Measurements from ENCODE around the gene CAPN8. TPM values are rescaled to one million over a fixed set of nuclear protein-coding genes. Genes with fewer than 3 reads are reported as not detected.
A peak's percentile ranks its signal among the peaks of the same experiment; 100 is the strongest.

The CAPN8 gene
- total RNA-seq: under 1 TPM; 0.27 to 0.34 TPM
- polyA plus RNA-seq (2013, experiment 1 of 2): 0.71 TPM
- polyA plus RNA-seq (2013, experiment 2 of 2): 0.30 TPM
- 0 to 1.3 (median 0.14) reads per million in 172 experiments for total RNA-seq

DNA sequence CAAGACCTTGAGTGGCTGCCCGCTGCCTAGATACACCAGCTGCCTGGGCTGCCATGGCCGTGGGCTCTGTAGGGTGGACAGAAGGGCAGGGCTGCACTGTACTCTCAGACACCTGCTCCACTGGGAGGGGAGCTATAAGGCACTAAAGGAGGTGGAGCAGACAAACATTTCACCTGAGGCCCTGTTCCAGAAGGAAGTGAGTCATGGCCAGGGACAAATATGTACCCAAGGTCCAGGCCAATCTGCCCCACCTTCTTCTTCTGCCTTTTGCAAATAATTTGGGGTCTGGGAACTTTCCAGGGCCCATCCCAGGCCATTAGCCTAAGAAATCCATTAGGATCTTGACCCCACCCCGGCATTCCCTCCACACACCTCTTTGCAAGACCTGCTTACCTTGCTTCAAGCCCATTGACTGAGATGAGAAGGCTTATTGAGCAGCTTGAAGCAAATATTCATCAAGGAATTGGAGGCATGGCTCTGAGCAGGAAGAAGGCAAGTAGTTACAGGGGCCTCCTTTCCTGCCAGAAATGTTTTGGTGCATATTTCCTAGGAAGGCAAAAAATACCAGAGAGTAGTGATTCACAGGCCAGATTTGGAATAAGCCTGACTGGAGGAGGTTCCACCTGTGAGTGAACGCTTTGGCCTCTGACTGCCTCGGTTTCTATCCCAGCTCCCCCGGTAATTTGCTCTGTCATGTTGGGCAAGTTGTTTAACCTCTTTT lies at the start of gene CAPN8:
Gene CAPN8 (minus strand): TSS at position 110 of the 721 bp plus-strand sequence. CDS start 55 bp downstream, at position 55.
- Histone ChIP-seq H3K27ac (ENCODE audit: low read depth in 1 of 2, low read length in 2 of 2) (no peak within 1 kb of the TSS), H3K4me1 (ENCODE audit: insufficient read depth, low read length) (no peaks in the 10 kb centered on the region), H3K27me3 (ENCODE audit: control insufficient read depth in 1 of 2, insufficient read depth in 2 of 2, low read length in 2 of 2) (no peaks in the 10 kb centered on the region), H3K36me3 (ENCODE audit: insufficient read depth, low read length) (no peaks in the 10 kb centered on the region), H3K4me3 (ENCODE audit: low read length) (no peak within 1 kb of the TSS), H3K9me3 (ENCODE audit: control insufficient read depth in 1 of 2, insufficient read depth in 1 of 2, low read length in 2 of 2) (no peaks in the 10 kb centered on the region)
- no peak within 1 kb of the TSS for H3K4me3 Mint-ChIP-seq
- no peaks in the 10 kb centered on the region for H3K4me1 Mint-ChIP-seq (ENCODE audit: low read depth)
- intact Hi-C loops (cut with DNase I, micrococcal nuclease): no loop called here
- H3K36me3 Mint-ChIP-seq (ENCODE audit: low read depth): no peaks in the 10 kb centered on the region
- TF ChIP-seq, protein P1, sequence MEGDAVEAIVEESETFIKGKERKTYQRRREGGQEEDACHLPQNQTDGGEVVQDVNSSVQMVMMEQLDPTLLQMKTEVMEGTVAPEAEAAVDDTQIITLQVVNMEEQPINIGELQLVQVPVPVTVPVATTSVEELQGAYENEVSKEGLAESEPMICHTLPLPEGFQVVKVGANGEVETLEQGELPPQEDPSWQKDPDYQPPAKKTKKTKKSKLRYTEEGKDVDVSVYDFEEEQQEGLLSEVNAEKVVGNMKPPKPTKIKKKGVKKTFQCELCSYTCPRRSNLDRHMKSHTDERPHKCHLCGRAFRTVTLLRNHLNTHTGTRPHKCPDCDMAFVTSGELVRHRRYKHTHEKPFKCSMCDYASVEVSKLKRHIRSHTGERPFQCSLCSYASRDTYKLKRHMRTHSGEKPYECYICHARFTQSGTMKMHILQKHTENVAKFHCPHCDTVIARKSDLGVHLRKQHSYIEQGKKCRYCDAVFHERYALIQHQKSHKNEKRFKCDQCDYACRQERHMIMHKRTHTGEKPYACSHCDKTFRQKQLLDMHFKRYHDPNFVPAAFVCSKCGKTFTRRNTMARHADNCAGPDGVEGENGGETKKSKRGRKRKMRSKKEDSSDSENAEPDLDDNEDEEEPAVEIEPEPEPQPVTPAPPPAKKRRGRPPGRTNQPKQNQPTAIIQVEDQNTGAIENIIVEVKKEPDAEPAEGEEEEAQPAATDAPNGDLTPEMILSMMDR (IDR thresholded peaks at IDR 0.05): no peak
- no peak within 1 kb of the TSS for H3K27ac Mint-ChIP-seq
- no peaks in the 10 kb centered on the region for H3K27me3 Mint-ChIP-seq
- ChIA-PET CTCF (no interaction called here), POLR2A (no interaction called here)
- no peak for DNase-seq
- H3K9me3 Mint-ChIP-seq: no peaks in the 10 kb centered on the region
- no peak for ATAC-seq (ENCODE audit: poor library complexity)

DNA sequence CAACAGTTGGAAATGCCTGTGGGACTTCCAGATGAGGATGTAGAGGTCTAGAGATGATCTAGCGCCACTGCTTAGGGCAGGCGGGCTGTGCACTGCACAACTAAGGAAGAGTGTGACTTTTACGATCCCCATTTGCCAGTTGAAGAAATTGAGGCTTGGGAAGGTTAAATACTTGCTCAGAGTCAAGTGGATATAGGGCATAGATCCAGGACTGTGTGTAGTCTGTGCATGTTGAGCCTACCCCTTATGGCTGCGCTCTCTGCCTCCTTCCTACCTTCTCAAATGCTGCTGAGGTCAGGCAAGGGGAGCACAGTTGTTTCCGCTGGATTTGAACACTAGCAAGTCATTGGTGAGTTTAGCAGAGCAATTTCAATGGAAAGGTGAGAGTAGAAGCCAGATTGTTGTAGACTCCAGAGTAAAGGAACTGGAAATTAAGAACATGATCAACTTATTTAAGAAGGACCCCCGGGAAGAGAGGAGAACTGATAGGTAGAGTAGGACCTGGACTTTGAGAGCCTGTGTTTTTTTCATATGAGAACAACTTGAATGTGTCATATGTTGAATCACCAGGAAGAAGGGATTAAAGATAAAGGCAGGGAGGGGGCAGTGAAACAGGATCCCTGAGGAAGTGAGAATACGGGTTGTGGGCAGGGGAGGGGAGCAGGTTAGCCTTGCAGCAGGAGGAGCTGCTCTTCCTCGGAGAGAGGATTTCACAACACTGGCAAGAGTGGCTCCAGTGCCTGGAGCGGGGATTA lies 49.5 kb upstream of the CAPN8 start:
- peak overlapping the region; percentile 54 for H3K4me3 Mint-ChIP-seq
- H3K4me3 ChIP-seq (ENCODE audit: low read length): peak overlapping the region; percentile 36
- peaks cover 33% of the 10 kb centered on the region for H3K36me3 Mint-ChIP-seq (ENCODE audit: low read depth)
- H3K4me1 ChIP-seq (ENCODE audit: insufficient read depth, low read length): peaks cover 83% of the 10 kb centered on the region
- peak in 2 of 14 experiments; percentile 42 to 45 for DNase-seq
- CTCF ChIA-PET: no interaction called here
- POLR2A ChIA-PET: interaction anchor here (2.8 to 3.5 kb wide), 2 partner anchors 12 to 34 kb away, joined by 20 read pairs; no protein-coding TSS in a partner anchor
- no peaks in the 10 kb centered on the region for H3K27me3 Mint-ChIP-seq
- peaks cover 26% of the 10 kb centered on the region for H3K36me3 ChIP-seq (ENCODE audit: insufficient read depth, low read length)
- no peaks in the 10 kb centered on the region for H3K27me3 ChIP-seq (ENCODE audit: control insufficient read depth in 1 of 2, insufficient read depth in 2 of 2, low read length in 2 of 2)
- TF ChIP-seq, protein P1 (IDR thresholded peaks at IDR 0.05): no peak
- H3K27ac ChIP-seq (ENCODE audit: low read depth in 1 of 2, low read length in 2 of 2): peak overlapping the region; percentile 68 to 76
- no peak for ATAC-seq (ENCODE audit: poor library complexity)
- H3K9me3 ChIP-seq (ENCODE audit: control insufficient read depth in 1 of 2, insufficient read depth in 1 of 2, low read length in 2 of 2): no peaks in the 10 kb centered on the region
- H3K9me3 Mint-ChIP-seq: no peaks in the 10 kb centered on the region
- peak overlapping the region; percentile 86 for H3K27ac Mint-ChIP-seq
- peaks cover 84% of the 10 kb centered on the region for H3K4me1 Mint-ChIP-seq (ENCODE audit: low read depth)
- intact Hi-C loops (cut with DNase I, micrococcal nuclease): loop anchor here (5.0 kb wide), 2 partner anchors 32 to 132 kb away; partner anchors contain the start of gene TP53BP2 (in 1 of the 2)

DNA sequence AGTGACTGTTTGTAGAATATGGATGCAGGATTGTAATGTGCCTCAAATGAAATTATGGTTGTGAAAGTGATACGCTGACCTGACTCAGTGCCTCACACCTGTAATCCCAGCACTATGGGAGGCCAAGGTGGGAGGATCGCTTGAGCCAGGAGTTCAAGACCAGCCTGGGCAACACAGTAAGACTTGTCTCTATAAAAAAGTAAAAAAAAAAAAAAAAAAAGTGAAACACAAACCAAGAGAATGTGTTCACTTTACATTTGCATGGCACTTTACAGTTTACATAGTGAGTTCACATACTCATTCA lies 48.9 kb upstream of the CAPN8 start:
- Histone ChIP-seq H3K4me3 (ENCODE audit: low read length) (peak overlapping the region; percentile 84), H3K9me3 (ENCODE audit: control insufficient read depth in 1 of 2, insufficient read depth in 1 of 2, low read length in 2 of 2) (no peaks in the 10 kb centered on the region), H3K36me3 (ENCODE audit: insufficient read depth, low read length) (peaks cover 20% of the 10 kb centered on the region), H3K27me3 (ENCODE audit: control insufficient read depth in 1 of 2, insufficient read depth in 2 of 2, low read length in 2 of 2) (no peaks in the 10 kb centered on the region), H3K4me1 (ENCODE audit: insufficient read depth, low read length) (peaks cover 78% of the 10 kb centered on the region), H3K27ac (ENCODE audit: low read depth in 1 of 2, low read length in 2 of 2) (peak overlapping the region; percentile 68 to 76)
- Mint-ChIP-seq H3K9me3 (no peaks in the 10 kb centered on the region), H3K36me3 (ENCODE audit: low read depth) (peaks cover 27% of the 10 kb centered on the region), H3K4me1 (ENCODE audit: low read depth) (peaks cover 82% of the 10 kb centered on the region), H3K27ac (peak overlapping the region; percentile 86), H3K27me3 (no peaks in the 10 kb centered on the region), H3K4me3 (peak overlapping the region; percentile 88)
- ATAC-seq (ENCODE audit: poor library complexity): no peak
- intact Hi-C loops (cut with DNase I, micrococcal nuclease): loop anchor here (5.0 kb wide), 2 partner anchors 33 to 133 kb away; partner anchors contain the start of gene TP53BP2 (in 1 of the 2)
- no peak for DNase-seq
- TF ChIP-seq, protein P1 (IDR thresholded peaks at IDR 0.05): no peak
- POLR2A ChIA-PET: interaction anchor here (1.3 kb wide), 1 partner anchor 8 kb away, joined by 5 read pairs; no protein-coding TSS in a partner anchor
- CTCF ChIA-PET: interaction anchor here (4.5 kb wide), 1 partner anchor 34 kb away, joined by 46 read pairs; no protein-coding TSS in a partner anchor

All from CD4-positive, alpha-beta T cell (primary cell).